Prostate gland (tissue), 2 donors: Measurements from ENCODE around the gene DNAI2.

Experiments
- CTCF ChIP-seq, 4 experiments: fragments of 200-600 bp in 2 of 4; fragments of 450-650 bp in 2 of 4; sonication (generic) in 2 of 4; IDR thresholded peaks; 1 replicate in 3 of 4; 2 replicates in 1 of 4; pipeline ENCODE4 v1.5.1; 2016 to 2019; ENCODE audit warnings: antibody characterized with exemption in 4 of 4, mild to moderate bottlenecking in 2 of 4, moderate library complexity in 2 of 4
- POLR2A ChIP-seq: fragments of 450-650 bp; IDR thresholded peaks from one replicate; pipeline ENCODE4 v1.6.1; 2016; ENCODE audit warnings: antibody characterized with exemption, mild to moderate bottlenecking
- POLR2AphosphoS5 ChIP-seq: sonication (generic); formaldehyde crosslinking; IDR thresholded peaks from one replicate; pipeline ENCODE4 v1.6.1; 2017; ENCODE audit warnings: antibody characterized with exemption

- TF ChIP-seq POLR2A, result no peak
- no peak for TF ChIP-seq CTCF (IDR thresholded peaks at IDR 0.05)
- TF ChIP-seq POLR2AphosphoS5, result no peak
Measured at GRCh38 chr17:74249590-74250270, 24.3 kb upstream of the DNAI2 start.
